Spleen (tissue), 11 donors: ENCODE data around the gene TSNAXIP1. TPM values are rescaled to one million over a fixed set of nuclear protein-coding genes. Genes with fewer than 3 reads are reported as not detected.
"Not testable (repeated sequence)": the region's sequence is repeated elsewhere in the genome, so short reads cannot be mapped to it uniquely, and the experiment has no call there.

ENCODE experiments used
- DNase-seq: peaks from one replicate; pipeline ENCODE4 v3.0.0-alpha.2; 2020
- H3K27ac ChIP-seq, 8 donors: fragments of 200-600 bp; sonication (generic) in 7 of 8; 1 replicate in 4 of 8; 2 replicates in 4 of 8; pipeline versions ENCODE4 v1.5.0 to v1.8.0; 2016 to 2021; ENCODE audit warnings: inconsistent platforms in 4 of 8, mild to moderate bottlenecking in 4 of 8, moderate library complexity in 1 of 8
- H3K27me3 ChIP-seq, 7 donors: fragments of 200-600 bp; sonication (generic) in 6 of 7; replicated peaks in 1 of 7; 1 replicate in 4 of 7; 2 replicates in 3 of 7; pipeline versions ENCODE4 v1.5.0 to v1.8.0; 2016 to 2021; ENCODE audit warnings: inconsistent platforms in 3 of 7, mild to moderate bottlenecking in 1 of 7
- H3K36me3 ChIP-seq, 6 donors: fragments of 200-600 bp; sonication (generic) in 5 of 6; 1 replicate in 4 of 6; 2 replicates in 2 of 6; pipeline versions ENCODE4 v1.5.0 to v1.8.0; 2016 to 2021; ENCODE audit warnings: inconsistent platforms in 2 of 6
- H3K4me1 ChIP-seq, 6 donors: fragments of 200-600 bp; sonication (generic) in 5 of 6; 1 replicate in 3 of 6; 2 replicates in 3 of 6; pipeline versions ENCODE4 v1.5.0 to v1.8.0; 2016 to 2021; ENCODE audit warnings: inconsistent platforms in 3 of 6
- H3K4me3 ChIP-seq, 8 donors: fragments of 200-600 bp; sonication (generic) in 7 of 8; 1 replicate in 4 of 8; 2 replicates in 4 of 8; pipeline versions ENCODE4 v1.5.0 to v1.8.0; 2016 to 2021; ENCODE audit warnings: inconsistent platforms in 4 of 8, mild to moderate bottlenecking in 4 of 8, moderate library complexity in 2 of 8
- H3K9me3 ChIP-seq, 8 donors: fragments of 200-600 bp; sonication (generic) in 7 of 8; 1 replicate in 4 of 8; 2 replicates in 4 of 8; pipeline versions ENCODE4 v1.5.0 to v1.8.0; 2016 to 2021; ENCODE audit warnings: inconsistent platforms in 4 of 8
- CTCF ChIP-seq, 11 experiments: fragments of 200-600 bp in 7 of 11; fragments of 450-650 bp in 4 of 11; sonication (generic) in 4 of 11; IDR thresholded peaks in 8 of 11; conservative IDR thresholded peaks in 3 of 11; 1 replicate in 7 of 11; 2 replicates in 4 of 11; pipeline versions ENCODE4 v1.4.0 to v1.8.0; 2016 to 2021; ENCODE audit warnings: antibody characterized with exemption in 11 of 11, inconsistent platforms in 4 of 11, mild to moderate bottlenecking in 1 of 11
- POLR2A ChIP-seq, 3 donors: fragments of 450-650 bp; IDR thresholded peaks; one replicate each; pipeline ENCODE4 v1.5.1; 2017; ENCODE audit warnings: antibody characterized with exemption in 3 of 3, mild to moderate bottlenecking in 1 of 3
- POLR2AphosphoS5 ChIP-seq, 3 donors: sonication (generic); formaldehyde crosslinking; IDR thresholded peaks; one replicate each; pipeline ENCODE4 v1.5.1; 2017; ENCODE audit warnings: antibody characterized with exemption in 3 of 3
- WGBS, 5 donors: extraction: QIAGEN DNeasy Blood & Tissue Kit in 3 of 5; methylation state at CpG; one replicate each; pipeline versions ENCODE4 v1.1.5 to v1.1.7; 2013 to 2018; 5-methylcytosine and 5-hydroxymethylcytosine counted together
- intact Hi-C: fragments of 100-400 bp; cut with DNase I; formaldehyde crosslinking; loops from one replicate; pipeline ENCODE4 v1.15.0; 2023; ENCODE audit warnings: low total_unique reads
- polyA plus RNA-seq, 3 donors: library from polyadenylated mRNA; stranded (reverse); fragments of 200-250 nt; gene quantifications; one replicate each; pipeline ENCODE4 v1.2.1, GENCODE V29; 2013
- total RNA-seq, 7 donors: library from RNA; depleted of rRNA in 3 of 7; stranded (reverse); fragments of >200 nt in 3 of 7; fragmentation: NEBNext Ultra II Directional in 4 of 7; extraction: Animal tissue kit (Norgen Biotek cat#: 25700) in 4 of 7; gene quantifications; one replicate each; pipeline versions ENCODE4 v1.1.0 to v1.2.1, GENCODE V29; 2016 to 2021
- donor health status: healthy with polysubstance abuse.
- donor health status: DM: no; HTN: no; CAD: no; lungs with moderate emphysema.
- donor health status: DM: no; HTN: no; CAD: no.
- donor health status: Bipolar disorder and iron deficiency.
- donor health status: healthy.
- donor health status: DM: no; HTN: no; CAD: no.
- donor health status: DM: yes; HTN: yes; CAD: no.

Gene TSNAXIP1
- total and polyA plus RNA-seq, 10 donors, result 0.44 to 2.7 (median 0.86) TPM

- Histone ChIP-seq H3K36me3 (peaks cover 0 to 37% (median 19%) of the 10 kb centered on the region in 6 donors), H3K9me3 (no peaks in the 10 kb centered on the region), H3K27ac (no peak overlapping the region), H3K27me3 (no peaks in the 10 kb centered on the region), H3K4me1 (peaks cover 0 to 34% (median 15%) of the 10 kb centered on the region in 6 donors), H3K4me3 (no peak overlapping the region)
- TF ChIP-seq CTCF (IDR thresholded peaks at IDR 0.05 in 8 of 11, conservative IDR thresholded peaks at IDR 0.05 in 3 of 11) (no peak), POLR2AphosphoS5 (IDR thresholded peaks at IDR 0.05) (no peak), POLR2A (IDR thresholded peaks at IDR 0.05) (no peak)
- WGBS, 5 donors, result 83 to 94% (median 89%) methylated on average over 7 to 8 of the region's 8 CpGs
- DNase-seq, result no peak
- intact Hi-C loops, result no loop called here
Measured at GRCh38 chr16:67860589-67861398, 54.1 kb downstream of the TSNAXIP1 start.

DNA sequence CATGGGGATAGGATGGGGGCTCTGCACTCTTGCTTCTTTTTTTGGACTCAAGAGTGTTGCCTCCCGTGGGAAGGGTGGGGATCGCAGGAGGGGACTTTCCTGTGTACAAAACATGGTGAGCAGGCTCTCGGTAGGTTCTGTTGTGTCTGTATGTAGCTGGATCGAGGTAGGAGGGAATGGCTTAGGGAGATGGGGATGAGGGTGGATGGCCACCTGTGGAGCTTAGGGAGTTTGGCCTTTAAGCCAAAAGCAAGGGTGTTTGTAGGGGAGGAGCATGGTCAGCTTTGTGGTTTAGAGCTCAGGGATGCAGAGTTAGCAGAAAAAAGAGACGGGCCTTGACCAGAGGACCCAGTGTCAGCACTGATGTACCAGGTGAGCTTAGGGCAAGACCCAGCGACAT, 55.2 kb downstream of the TSNAXIP1 start:
- intact Hi-C loops, result no loop called here
- Histone ChIP-seq H3K9me3 (no peaks in the 10 kb centered on the region), H3K36me3 (peaks cover 0 to 48% (median 28%) of the 10 kb centered on the region in 6 donors), H3K27ac (no peak overlapping the region), H3K27me3 (no peaks in the 10 kb centered on the region), H3K4me1 (peaks cover 0 to 30% (median 13%) of the 10 kb centered on the region in 6 donors), H3K4me3 (no peak overlapping the region)
- no peak for DNase-seq
- no peak for TF ChIP-seq POLR2A (IDR thresholded peaks at IDR 0.05)
- TF ChIP-seq POLR2AphosphoS5 (IDR thresholded peaks at IDR 0.05), result no peak
- no peak for TF ChIP-seq CTCF (IDR thresholded peaks at IDR 0.05 in 8 of 11, conservative IDR thresholded peaks at IDR 0.05 in 3 of 11)
- 79 to 93% (median 88%) methylated on average over 6 of the region's 6 CpGs for WGBS, 5 donors

GRCh38 chr16:67862623-67863583, 56.2 kb downstream of the TSNAXIP1 start:
- H3K9me3 ChIP-seq, result no peaks in the 10 kb centered on the region
- DNase-seq, result no peak
- H3K36me3 ChIP-seq, result peaks cover 0 to 58% (median 36%) of the 10 kb centered on the region in 6 donors
- H3K27ac ChIP-seq, result no peak overlapping the region
- H3K27me3 ChIP-seq, result no peaks in the 10 kb centered on the region
- 90 to 93% (median 91%) methylated on average over 11 of the region's 11 CpGs for WGBS, 5 donors
- peaks cover 0 to 19% (median 4%) of the 10 kb centered on the region in 6 donors for H3K4me1 ChIP-seq
- TF ChIP-seq POLR2AphosphoS5 (IDR thresholded peaks at IDR 0.05) (no peak), CTCF (IDR thresholded peaks at IDR 0.05 in 8 of 11, conservative IDR thresholded peaks at IDR 0.05 in 3 of 11) (no peak), POLR2A (IDR thresholded peaks at IDR 0.05) (no peak)
- intact Hi-C loops, result no loop called here
- no peak overlapping the region for H3K4me3 ChIP-seq

DNA sequence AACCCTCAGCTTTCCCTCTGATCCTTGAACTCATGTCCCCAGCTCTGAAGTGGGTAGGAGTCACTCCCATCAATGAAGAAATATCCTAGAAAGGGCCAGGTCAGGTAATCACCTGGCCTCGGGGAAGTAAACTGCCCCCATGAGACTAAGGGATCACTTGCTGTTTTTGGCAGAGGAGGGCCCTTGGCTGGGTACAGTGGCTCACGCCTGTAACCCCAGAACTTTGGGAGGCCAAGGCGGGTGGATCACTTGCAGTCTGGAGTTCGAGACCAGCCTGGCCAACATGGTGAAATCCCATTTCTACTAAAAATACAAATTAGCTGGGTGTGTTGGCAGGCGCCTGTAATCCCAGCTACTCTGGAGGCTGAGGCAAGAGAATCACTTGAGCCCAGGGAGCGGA, 57.4 kb downstream of the TSNAXIP1 start:
- H3K27ac ChIP-seq, DNase-seq, H3K9me3 ChIP-seq, H3K27me3 ChIP-seq, intact Hi-C loops, H3K4me3 ChIP-seq: not testable (repeated sequence)
- WGBS, 5 donors, result 92 to 97% (median 94%) methylated on average over 6 of the region's 6 CpGs
- peaks cover 0 to 12% (median 0%) of the 10 kb centered on the region in 6 donors for H3K4me1 ChIP-seq
- H3K36me3 ChIP-seq, result peaks cover 0 to 70% (median 48%) of the 10 kb centered on the region in 6 donors
